Amniotic stem cell (primary cell): Measurements from ENCODE around the gene AGPAT1.
"Not testable (repeated sequence)": the region's sequence is repeated elsewhere in the genome, so short reads cannot be mapped to it uniquely, and the experiment has no call there.

Source experiments
- DNase-seq: peaks from one replicate; lab custom pipeline; 2025; lab: John Stamatoyannopoulos, UW

Gene AGPAT1, protein sequence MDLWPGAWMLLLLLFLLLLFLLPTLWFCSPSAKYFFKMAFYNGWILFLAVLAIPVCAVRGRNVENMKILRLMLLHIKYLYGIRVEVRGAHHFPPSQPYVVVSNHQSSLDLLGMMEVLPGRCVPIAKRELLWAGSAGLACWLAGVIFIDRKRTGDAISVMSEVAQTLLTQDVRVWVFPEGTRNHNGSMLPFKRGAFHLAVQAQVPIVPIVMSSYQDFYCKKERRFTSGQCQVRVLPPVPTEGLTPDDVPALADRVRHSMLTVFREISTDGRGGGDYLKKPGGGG

GRCh38 chr6:32175711-32176475 lies at the start of gene AGPAT1:
Gene AGPAT1 (minus strand): TSS chr6:32176084. CDS start chr6:32171496, 4,588 bp downstream.
- peak; percentile 86 for DNase-seq

DNA sequence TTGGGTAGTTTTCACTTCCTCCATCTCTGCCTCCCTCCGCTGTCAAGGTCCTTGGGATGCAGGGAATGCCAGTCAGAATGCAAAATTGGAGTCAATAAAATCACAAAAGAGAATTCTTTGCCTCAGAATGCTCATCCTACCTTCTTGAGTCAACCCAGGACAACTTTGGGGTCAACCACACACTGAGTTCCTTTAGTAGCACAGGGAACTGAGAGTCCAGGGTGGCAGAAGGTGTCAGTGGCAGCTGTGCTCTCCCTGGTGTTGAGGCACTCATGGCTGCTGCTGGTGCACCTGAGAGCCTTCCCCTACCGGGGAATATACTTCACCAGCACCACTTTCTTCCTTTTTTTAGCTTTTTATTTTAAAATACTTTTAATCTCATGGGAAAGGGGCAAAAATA lies 48.8 kb upstream of the AGPAT1 start:
- DNase-seq: no peak

DNA sequence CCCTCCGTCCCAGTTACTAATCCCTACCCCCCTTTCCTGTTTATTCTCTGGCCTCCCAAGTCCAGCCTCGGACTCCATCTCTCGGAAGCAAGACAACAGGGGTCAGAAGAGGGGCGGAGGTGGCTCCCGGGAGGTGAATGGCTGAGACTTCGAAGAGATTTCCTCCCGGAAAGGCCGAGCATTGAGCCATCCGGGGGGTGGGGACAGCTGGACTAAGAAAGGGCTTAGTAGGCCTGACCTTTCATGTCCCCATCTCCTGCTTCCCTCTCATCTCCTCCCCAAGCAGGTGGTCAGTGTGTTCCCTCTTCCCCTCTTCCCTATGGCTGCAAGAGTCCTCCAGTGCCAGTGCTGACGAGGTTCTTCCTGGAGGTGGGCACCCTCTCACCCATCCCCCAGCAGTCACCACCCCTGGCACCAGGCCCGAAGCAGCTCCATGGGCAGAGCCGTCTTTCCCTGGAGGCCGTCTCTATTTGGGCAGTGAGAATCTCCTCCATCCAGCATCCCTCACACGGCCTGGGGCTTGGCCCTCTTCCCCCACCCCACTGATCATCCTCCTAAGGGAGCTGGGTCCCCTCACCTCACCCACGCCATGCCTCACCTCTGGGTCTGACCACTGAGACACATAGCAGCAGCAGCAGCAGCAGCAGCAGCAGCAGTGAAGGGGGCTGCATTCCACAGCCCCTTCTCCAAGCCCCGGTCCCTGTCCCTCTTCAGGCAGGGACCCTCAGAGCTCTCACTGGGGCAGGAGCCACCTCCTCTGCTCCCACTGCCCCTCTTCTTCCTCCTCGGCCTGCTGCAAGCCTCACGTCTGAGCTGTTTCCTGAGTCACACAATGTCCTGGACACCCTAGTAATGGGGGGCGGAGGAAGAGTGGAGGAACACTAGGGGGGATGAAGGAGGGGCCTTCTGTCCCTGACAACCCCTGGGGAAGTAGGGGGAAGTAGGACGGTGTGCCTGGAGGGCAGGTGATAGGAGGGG lies 47.7 kb upstream of the AGPAT1 start, which contains the start of gene NOTCH4:
Gene NOTCH4 (minus strand): TSS at position 810 of the 978 bp plus-strand sequence. CDS start 139 bp downstream, at position 671.
- no peak for DNase-seq

DNA sequence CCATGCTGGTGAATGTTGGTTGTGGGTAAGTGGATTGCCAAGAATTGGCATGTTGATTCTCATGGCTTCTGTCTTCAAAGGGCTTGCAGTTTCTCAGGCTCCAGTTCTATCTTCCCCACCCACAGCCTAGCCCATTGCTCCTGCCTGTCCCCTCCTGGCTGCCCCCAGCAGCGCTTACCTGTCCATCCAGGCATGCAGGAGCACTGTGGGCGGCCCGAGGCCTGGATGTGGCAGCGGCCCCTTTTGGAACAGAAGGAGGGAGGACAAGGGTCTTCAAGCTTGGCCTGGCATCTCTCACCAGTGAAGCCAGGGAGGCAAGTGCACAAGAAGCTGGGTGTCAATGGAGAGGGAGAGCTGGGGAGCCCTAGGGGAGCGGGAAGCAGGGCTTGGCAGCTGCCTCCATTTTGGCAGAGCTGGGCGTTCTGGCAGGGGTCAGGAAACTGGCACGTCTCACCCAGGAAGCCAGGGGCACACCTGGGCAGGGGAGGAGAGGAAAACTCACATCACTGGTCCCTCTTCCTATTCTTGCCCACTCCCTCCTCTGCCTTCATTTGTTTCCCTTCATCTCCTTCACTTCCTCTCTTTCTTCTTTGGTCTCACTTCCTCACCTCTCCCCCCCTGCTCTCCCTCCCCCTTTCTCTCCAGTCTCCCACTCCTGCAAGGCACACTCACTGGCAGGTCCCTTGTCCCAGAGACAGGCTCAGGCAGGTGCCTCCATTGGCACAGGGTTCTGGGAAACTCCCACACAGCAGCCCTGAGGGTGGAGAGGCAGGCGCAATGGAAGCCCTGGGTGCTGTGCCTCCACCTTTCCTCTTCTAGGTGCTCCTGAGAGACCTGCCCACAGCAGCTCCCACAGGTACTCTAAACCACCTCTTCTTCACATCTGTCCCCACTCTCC lies 46.7 kb upstream of the AGPAT1 start:
- DNase-seq: no peak

- DNase-seq: no peak
Measured at GRCh38 chr6:32220021-32220420, 44.1 kb upstream of the AGPAT1 start.

- no peak for DNase-seq
Measured at GRCh38 chr6:32218167-32218566, 42.3 kb upstream of the AGPAT1 start.

GRCh38 chr6:32216998-32217397 lies 41.1 kb upstream of the AGPAT1 start:
- DNase-seq: no peak

- DNase-seq: no peak
Measured at GRCh38 chr6:32216285-32216684, 40.4 kb upstream of the AGPAT1 start.

- no peak for DNase-seq
Measured at GRCh38 chr6:32215617-32216016, 39.7 kb upstream of the AGPAT1 start.

GRCh38 chr6:32214126-32214525 lies 38.2 kb upstream of the AGPAT1 start:
- no peak for DNase-seq

DNA sequence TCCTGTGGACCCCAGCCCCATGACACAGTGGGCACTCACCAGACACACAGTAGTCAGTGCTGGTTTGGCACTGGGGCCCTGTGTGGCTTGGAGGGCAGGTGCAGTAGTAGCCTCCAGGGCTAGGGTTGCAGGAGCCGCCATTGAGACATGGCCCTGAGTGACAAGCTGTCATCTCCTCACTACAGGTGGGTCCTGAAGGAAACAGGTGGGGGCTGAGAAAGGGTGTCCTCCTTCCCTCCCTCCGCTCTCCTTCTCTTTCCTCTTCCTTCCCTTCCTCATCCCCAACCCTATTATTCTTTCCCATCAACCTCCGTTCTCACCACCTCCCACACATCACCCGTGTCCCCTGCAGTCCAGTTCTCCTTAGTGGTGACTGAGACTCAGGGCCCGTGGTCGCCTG lies 37.8 kb upstream of the AGPAT1 start:
- no peak for DNase-seq

GRCh38 chr6:32212076-32212760 lies 36.3 kb upstream of the AGPAT1 start:
- no peak for DNase-seq

GRCh38 chr6:32211432-32211831 lies 35.5 kb upstream of the AGPAT1 start:
- not testable (repeated sequence) for DNase-seq

- DNase-seq: no peak
Measured at GRCh38 chr6:32210191-32210601, 34.3 kb upstream of the AGPAT1 start.

GRCh38 chr6:32208996-32209395 lies 33.1 kb upstream of the AGPAT1 start:
- DNase-seq: no peak

DNA sequence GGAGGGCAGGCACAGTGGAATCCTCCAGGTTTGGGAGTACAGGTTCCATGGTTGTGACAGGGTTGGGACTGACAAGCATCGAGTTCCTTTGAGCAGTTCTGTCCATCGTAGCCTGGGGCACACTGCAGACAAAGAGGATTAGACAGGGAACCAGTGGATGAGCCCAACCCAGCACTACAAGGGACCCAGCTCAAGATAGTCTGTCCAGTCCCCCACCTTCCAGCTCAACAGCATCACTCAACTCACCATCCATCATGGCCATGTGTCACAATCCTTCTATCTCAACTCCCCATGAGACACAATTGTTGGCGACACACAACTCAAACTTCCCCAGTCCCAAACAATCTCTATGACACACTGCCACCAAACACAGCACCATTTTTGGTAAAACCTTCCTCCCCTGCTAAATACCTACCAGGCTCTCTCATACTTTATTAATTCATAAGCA lies 28.4 kb upstream of the AGPAT1 start:
- no peak for DNase-seq

DNA sequence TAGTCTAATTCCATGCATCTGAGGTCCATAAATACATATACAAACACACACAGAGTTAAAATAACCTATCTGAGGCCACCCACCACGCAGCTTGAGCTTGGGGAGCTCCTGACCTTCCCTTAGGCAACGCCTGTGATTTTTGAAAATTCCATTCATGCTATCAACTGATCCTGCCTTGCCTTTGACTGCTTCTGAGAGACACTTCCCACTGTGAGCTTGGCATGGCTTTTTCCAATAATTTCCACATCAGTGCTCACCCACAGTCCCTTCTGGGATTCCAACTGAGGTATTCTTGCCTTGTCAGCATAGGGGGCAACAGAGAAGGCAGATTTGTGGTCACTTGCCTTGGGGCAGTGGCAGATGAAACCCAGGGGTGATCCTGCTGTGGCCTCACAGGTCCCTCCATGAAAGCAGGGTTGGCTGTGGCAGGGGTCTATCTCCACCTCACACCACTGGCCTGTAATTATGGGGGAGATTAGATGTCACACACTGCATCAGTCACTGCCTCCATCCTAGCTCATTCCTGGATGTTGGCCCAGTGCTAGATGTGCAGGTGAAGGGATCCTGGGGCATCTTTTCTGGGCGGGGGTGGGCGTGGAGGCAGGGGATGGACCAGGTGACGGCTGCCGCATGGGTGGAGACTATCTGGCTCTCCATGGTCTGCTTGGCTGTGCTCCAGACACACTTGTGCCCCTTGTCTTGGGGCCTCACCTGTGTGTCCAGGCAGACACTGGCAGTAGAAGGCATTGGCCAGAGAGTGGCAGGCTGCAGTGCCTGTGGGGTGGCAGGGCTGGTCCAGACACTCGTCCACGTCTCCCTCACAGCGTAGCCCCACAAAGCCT lies 27.8 kb upstream of the AGPAT1 start:
- no peak for DNase-seq

- DNase-seq: no peak
Measured at GRCh38 chr6:32202186-32202585, 26.3 kb upstream of the AGPAT1 start.

- DNase-seq: no peak
Measured at GRCh38 chr6:32200711-32201475, 25.0 kb upstream of the AGPAT1 start.
